Measurements from ENCODE around the gene SCPEP1.
A peak's percentile ranks its signal among the peaks of the same experiment; 100 is the strongest.
"Not testable (repeated sequence)": the region's sequence is repeated elsewhere in the genome, so short reads cannot be mapped to it uniquely, and the experiment has no call there.

SCPEP1 gene

GRCh38 chr17:56935461-56935860 lies 42.5 kb upstream of the SCPEP1 start:
- TF ChIP-seq CTCF (IDR thresholded peaks at IDR 0.05) (no peak), ZFX (IDR thresholded peaks at IDR 0.05; ENCODE audit: borderline replicate concordance) (no peak)
- no peak overlapping the region for H3K27ac ChIP-seq

GRCh38 chr17:56936697-56937322 lies 41.1 kb upstream of the SCPEP1 start:
- no peak for TF ChIP-seq ZFX (IDR thresholded peaks at IDR 0.05; ENCODE audit: borderline replicate concordance)
- TF ChIP-seq CTCF (IDR thresholded peaks at IDR 0.05) = no peak
- H3K27ac ChIP-seq = no peak overlapping the region

- TF ChIP-seq CTCF (IDR thresholded peaks at IDR 0.05) (no peak), ZFX (IDR thresholded peaks at IDR 0.05; ENCODE audit: borderline replicate concordance) (no peak)
- H3K27ac ChIP-seq = no peak overlapping the region
Observed at GRCh38 chr17:56937687-56938086, 40.2 kb upstream of the SCPEP1 start.

GRCh38 chr17:56938206-56938605 lies 39.7 kb upstream of the SCPEP1 start:
- not testable (repeated sequence) for H3K27ac ChIP-seq

- no peak overlapping the region for H3K27ac ChIP-seq
- no peak for TF ChIP-seq ZFX (IDR thresholded peaks at IDR 0.05; ENCODE audit: borderline replicate concordance)
- TF ChIP-seq CTCF (IDR thresholded peaks at IDR 0.05) = peak; percentile 81
Observed at GRCh38 chr17:56939869-56940484, 38.0 kb upstream of the SCPEP1 start.

GRCh38 chr17:56943505-56944125 lies 34.3 kb upstream of the SCPEP1 start:
- H3K27ac ChIP-seq = no peak overlapping the region
- TF ChIP-seq ZFX (IDR thresholded peaks at IDR 0.05; ENCODE audit: borderline replicate concordance) = no peak
- TF ChIP-seq CTCF (IDR thresholded peaks at IDR 0.05) = no peak

- H3K27ac ChIP-seq = no peak overlapping the region
- TF ChIP-seq CTCF (IDR thresholded peaks at IDR 0.05) = no peak
- TF ChIP-seq ZFX (IDR thresholded peaks at IDR 0.05; ENCODE audit: borderline replicate concordance) = no peak
Observed at GRCh38 chr17:56945938-56946505, 31.9 kb upstream of the SCPEP1 start.

Measured in 22Rv1 (cell line).